ENCODE measurements around the gene TENT5C.

TENT5C gene

DNA sequence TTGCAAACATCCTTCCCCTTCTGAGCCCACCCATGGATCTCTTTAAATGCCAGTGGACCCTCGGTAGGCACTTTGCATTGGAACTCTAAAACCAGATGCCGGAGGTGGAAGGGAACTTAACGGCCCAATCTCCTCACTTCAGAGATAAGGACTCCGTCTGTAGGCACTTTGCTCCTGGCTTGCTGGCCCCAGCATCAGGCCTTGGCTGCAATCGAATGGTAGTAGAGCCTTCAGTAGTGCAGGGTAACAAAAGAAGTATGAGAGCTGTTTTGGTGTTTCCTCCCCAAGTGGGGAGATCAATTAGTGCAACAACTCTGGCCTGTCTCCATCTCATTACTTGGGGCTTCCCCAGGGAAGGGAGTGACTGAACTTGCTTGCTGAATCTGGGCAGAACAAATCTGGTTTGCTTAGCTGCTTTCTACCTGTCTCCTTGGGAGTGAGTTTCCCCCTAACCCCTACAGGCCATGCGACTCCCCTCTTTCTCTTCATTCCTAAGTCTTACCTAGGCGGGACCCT is 70.8 kb downstream of the TENT5C start (continued):
- TF ChIP-seq, protein P1, sequence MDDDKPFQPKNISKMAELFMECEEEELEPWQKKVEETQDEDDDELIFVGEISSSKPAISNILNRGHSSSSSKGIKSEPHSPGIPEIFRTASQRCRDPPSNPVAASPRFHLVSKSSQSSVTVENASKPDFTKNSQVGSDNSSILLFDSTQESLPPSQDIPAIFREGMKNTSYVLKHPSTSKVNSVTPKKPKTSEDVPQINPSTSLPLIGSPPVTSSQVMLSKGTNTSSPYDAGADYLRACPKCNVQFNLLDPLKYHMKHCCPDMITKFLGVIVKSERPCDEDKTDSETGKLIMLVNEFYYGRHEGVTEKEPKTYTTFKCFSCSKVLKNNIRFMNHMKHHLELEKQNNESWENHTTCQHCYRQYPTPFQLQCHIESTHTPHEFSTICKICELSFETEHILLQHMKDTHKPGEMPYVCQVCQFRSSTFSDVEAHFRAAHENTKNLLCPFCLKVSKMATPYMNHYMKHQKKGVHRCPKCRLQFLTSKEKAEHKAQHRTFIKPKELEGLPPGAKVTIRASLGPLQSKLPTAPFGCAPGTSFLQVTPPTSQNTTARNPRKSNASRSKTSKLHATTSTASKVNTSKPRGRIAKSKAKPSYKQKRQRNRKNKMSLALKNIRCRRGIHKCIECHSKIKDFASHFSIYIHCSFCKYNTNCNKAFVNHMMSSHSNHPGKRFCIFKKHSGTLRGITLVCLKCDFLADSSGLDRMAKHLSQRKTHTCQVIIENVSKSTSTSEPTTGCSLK (tag by site-specific recombination; IDR thresholded peaks at IDR 0.05) = no peak
- TF ChIP-seq, protein P2, sequence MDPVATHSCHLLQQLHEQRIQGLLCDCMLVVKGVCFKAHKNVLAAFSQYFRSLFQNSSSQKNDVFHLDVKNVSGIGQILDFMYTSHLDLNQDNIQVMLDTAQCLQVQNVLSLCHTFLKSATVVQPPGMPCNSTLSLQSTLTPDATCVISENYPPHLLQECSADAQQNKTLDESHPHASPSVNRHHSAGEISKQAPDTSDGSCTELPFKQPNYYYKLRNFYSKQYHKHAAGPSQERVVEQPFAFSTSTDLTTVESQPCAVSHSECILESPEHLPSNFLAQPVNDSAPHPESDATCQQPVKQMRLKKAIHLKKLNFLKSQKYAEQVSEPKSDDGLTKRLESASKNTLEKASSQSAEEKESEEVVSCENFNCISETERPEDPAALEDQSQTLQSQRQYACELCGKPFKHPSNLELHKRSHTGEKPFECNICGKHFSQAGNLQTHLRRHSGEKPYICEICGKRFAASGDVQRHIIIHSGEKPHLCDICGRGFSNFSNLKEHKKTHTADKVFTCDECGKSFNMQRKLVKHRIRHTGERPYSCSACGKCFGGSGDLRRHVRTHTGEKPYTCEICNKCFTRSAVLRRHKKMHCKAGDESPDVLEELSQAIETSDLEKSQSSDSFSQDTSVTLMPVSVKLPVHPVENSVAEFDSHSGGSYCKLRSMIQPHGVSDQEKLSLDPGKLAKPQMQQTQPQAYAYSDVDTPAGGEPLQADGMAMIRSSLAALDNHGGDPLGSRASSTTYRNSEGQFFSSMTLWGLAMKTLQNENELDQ (tag by site-specific recombination; IDR thresholded peaks at IDR 0.05; ENCODE audit: low read depth) = no peak
- TF ChIP-seq ZNF391 (tag by site-specific recombination; IDR thresholded peaks at IDR 0.05; ENCODE audit: borderline replicate concordance, low read depth) (no peak), ZNF114 (tag by site-specific recombination; IDR thresholded peaks at IDR 0.05) (no peak), ZNF747 (tag by site-specific recombination; IDR thresholded peaks at IDR 0.05) (no peak), ZNF157 (tag by site-specific recombination; IDR thresholded peaks at IDR 0.05) (no peak), ZNF202 (tag by site-specific recombination; IDR thresholded peaks at IDR 0.05; ENCODE audit: borderline replicate concordance) (no peak), ZNF623 (tag by site-specific recombination; IDR thresholded peaks at IDR 0.05) (no peak), ZBTB8A (tag by site-specific recombination; IDR thresholded peaks at IDR 0.05) (no peak)

Data from HEK293 (cell line).